Left lung (tissue), 10 donors: ENCODE measurements around the gene ROR2. TPM values are rescaled to one million over a fixed set of nuclear protein-coding genes. Genes with fewer than 3 reads are reported as not detected.

Experiments used
- ATAC-seq: fragments of 200-7000 bp; cut with Tn5 transposase; one replicate; pipeline ENCODE4 v1.9.1; 2020; ENCODE audit warnings: moderate library complexity
- DNase-seq, 4 donors: peaks; one replicate each; pipeline ENCODE4 v3.0.0-alpha.2; 2013 to 2020
- H3K27ac ChIP-seq, 2 donors: fragments of 200-600 bp; sonication (generic) in 1 of 2; one replicate each; pipeline versions ENCODE4 v1.5.0 to v1.8.0; 2020 to 2021
- H3K27me3 ChIP-seq, 2 donors: fragments of 200-600 bp; sonication (generic) in 1 of 2; one replicate each; pipeline versions ENCODE4 v1.5.0 to v1.8.0; 2020 to 2021
- H3K36me3 ChIP-seq, 2 donors: fragments of 200-600 bp; sonication (generic) in 1 of 2; one replicate each; pipeline versions ENCODE4 v1.5.0 to v1.8.0; 2020 to 2021
- H3K4me1 ChIP-seq, 2 donors: fragments of 200-600 bp; one replicate each; pipeline ENCODE4 v1.8.0; 2021
- H3K4me3 ChIP-seq, 2 donors: fragments of 200-600 bp; sonication (generic) in 1 of 2; one replicate each; pipeline versions ENCODE4 v1.5.0 to v1.8.0; 2020 to 2021; ENCODE audit warnings: mild to moderate bottlenecking in 1 of 2
- H3K9me3 ChIP-seq, 2 donors: fragments of 200-600 bp; sonication (generic) in 1 of 2; one replicate each; pipeline versions ENCODE4 v1.5.0 to v1.8.0; 2020 to 2021
- CTCF ChIP-seq, 2 donors: fragments of 200-600 bp; sonication (generic) in 1 of 2; IDR thresholded peaks; one replicate each; pipeline versions ENCODE4 v1.5.0 to v1.8.0; 2021; ENCODE audit warnings: antibody characterized with exemption in 2 of 2
- intact Hi-C, 2 donors: fragments of 100-400 bp; cut with DNase I; formaldehyde crosslinking; loops; one replicate each; pipeline versions ENCODE4 v1.11.2 to v1.14.2; 2022
- polyA plus RNA-seq, 6 donors: library from polyadenylated mRNA; unstranded; fragments of 120-200 nt; gene quantifications; one replicate each; pipeline ENCODE4 v1.2.1, GENCODE V29; 2013; ENCODE audit not compliant: insufficient read length in 6 of 6
- total RNA-seq, 2 donors: library from RNA; stranded (reverse); fragmentation: NEBNext Ultra II Directional; extraction: Animal tissue kit (Norgen Biotek cat#: 25700); gene quantifications; one replicate each; pipeline ENCODE4 v1.2.1, GENCODE V29; 2021
- donor health status: DM: no; HTN: yes; CAD: no.
- donor health status: DM: no; HTN: no; CAD: no.

ROR2 gene
- total and polyA plus RNA-seq, 8 donors, result 11.5 to 36.5 (median 29.7) TPM

GRCh38 chr9:91773156-91773555, 176.9 kb downstream of the ROR2 start:
- intact Hi-C loops, result no loop called here
- Histone ChIP-seq H3K27me3 (peaks cover 0 to 38% of the 10 kb centered on the region in 2 donors), H3K9me3 (no peaks in the 10 kb centered on the region), H3K36me3 (no peaks in the 10 kb centered on the region), H3K27ac (no peak overlapping the region), H3K4me3 (no peak overlapping the region), H3K4me1 (peaks cover 0 to 13% of the 10 kb centered on the region in 2 donors)
- TF ChIP-seq CTCF (IDR thresholded peaks at IDR 0.05), result no peak
- ATAC-seq (no peak), DNase-seq (no peak)

- peak overlapping the region in 1 of 2 donors; percentile 13 for H3K27ac ChIP-seq
- intact Hi-C loops, result no loop called here
- H3K36me3 ChIP-seq, result no peaks in the 10 kb centered on the region
- H3K4me3 ChIP-seq, result no peak overlapping the region
- DNase-seq, result no peak
- H3K27me3 ChIP-seq, result peaks cover 0 to 36% of the 10 kb centered on the region in 2 donors
- H3K4me1 ChIP-seq, result peaks cover 0 to 8% of the 10 kb centered on the region in 2 donors
- no peaks in the 10 kb centered on the region for H3K9me3 ChIP-seq
- TF ChIP-seq CTCF (IDR thresholded peaks at IDR 0.05), result no peak
- ATAC-seq, result no peak
Measured at GRCh38 chr9:91771864-91772263, 178.2 kb downstream of the ROR2 start.

GRCh38 chr9:91771027-91771426, 179.0 kb downstream of the ROR2 start:
- Histone ChIP-seq H3K36me3 (no peaks in the 10 kb centered on the region), H3K4me3 (no peak overlapping the region), H3K27me3 (peaks cover 0 to 34% of the 10 kb centered on the region in 2 donors), H3K4me1 (peaks cover 0 to 6% of the 10 kb centered on the region in 2 donors), H3K9me3 (no peaks in the 10 kb centered on the region), H3K27ac (no peak overlapping the region)
- TF ChIP-seq CTCF (IDR thresholded peaks at IDR 0.05), result peak in 1 of 2 donors; percentile 11
- ATAC-seq, result peak; percentile 70
- intact Hi-C loops, result no loop called here
- DNase-seq, result peak in 2 of 4 donors; percentile 66 to 69

- ATAC-seq (no peak), DNase-seq (no peak)
- no peak overlapping the region for H3K4me3 ChIP-seq
- intact Hi-C loops, result no loop called here
- no peak for TF ChIP-seq CTCF (IDR thresholded peaks at IDR 0.05)
- no peaks in the 10 kb centered on the region for H3K9me3 ChIP-seq
- peaks cover 0 to 37% of the 10 kb centered on the region in 2 donors for H3K27me3 ChIP-seq
- H3K27ac ChIP-seq, result no peak overlapping the region
- H3K36me3 ChIP-seq, result no peaks in the 10 kb centered on the region
- H3K4me1 ChIP-seq, result peaks cover 0 to 6% of the 10 kb centered on the region in 2 donors
Measured at GRCh38 chr9:91770229-91770628, 179.8 kb downstream of the ROR2 start.

GRCh38 chr9:91768977-91769916, 180.8 kb downstream of the ROR2 start:
- H3K36me3 ChIP-seq, result no peaks in the 10 kb centered on the region
- intact Hi-C loops, result no loop called here
- no peaks in the 10 kb centered on the region for H3K9me3 ChIP-seq
- TF ChIP-seq CTCF (IDR thresholded peaks at IDR 0.05), result no peak
- ATAC-seq, result no peak
- peaks cover 0 to 6% of the 10 kb centered on the region in 2 donors for H3K4me1 ChIP-seq
- no peak overlapping the region for H3K4me3 ChIP-seq
- no peak for DNase-seq
- H3K27me3 ChIP-seq, result peaks cover 0 to 32% of the 10 kb centered on the region in 2 donors
- H3K27ac ChIP-seq, result no peak overlapping the region
